ENCODE measurements around the gene CRYBB1.

- TF ChIP-seq CTCF (IDR thresholded peaks at IDR 0.05; ENCODE audit: low read depth, low read length, poor library complexity, severe bottlenecking) (no peak), EZH2phosphoT487 (IDR thresholded peaks at IDR 0.05; ENCODE audit: borderline replicate concordance, low read length) (no peak)
Measured at GRCh38 chr22:26577081-26577480, 40.7 kb downstream of the CRYBB1 start.
